ENCODE results near the gene PLA2G7. TPM values are rescaled to one million over a fixed set of nuclear protein-coding genes. Genes with fewer than 3 reads are reported as not detected.

PLA2G7 gene
- total RNA-seq, 2 experiments from 2014 or later, result not detected

DNA sequence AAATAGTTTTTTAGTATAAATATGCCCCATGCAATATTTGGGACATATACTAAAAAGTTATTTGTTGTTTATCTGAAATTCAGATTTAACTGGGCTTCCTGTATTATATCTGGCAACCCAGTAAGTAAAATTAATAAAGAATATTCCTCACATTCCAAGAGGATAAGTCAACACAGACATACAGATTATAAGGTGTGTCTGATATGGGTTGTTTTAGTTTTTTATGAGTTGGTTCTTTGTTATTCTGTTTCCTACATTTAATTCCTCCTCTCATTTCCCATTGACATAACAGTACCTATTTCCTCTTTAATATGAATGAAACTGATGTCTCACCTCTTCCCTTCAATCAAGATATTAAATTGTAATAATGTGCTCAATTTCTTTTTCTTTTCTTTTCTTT, 1.7 kb upstream of the PLA2G7 start:
- Histone ChIP-seq H2AFZ (ENCODE audit: low read length) (no peak overlapping the region), H3K36me3 (ENCODE audit: insufficient read depth, low read length) (no peaks in the 10 kb centered on the region), H3K79me2 (ENCODE audit: insufficient read depth, low read depth, low read length) (no peaks in the 10 kb centered on the region), H3K9me3 (ENCODE audit: low read length) (no peaks in the 10 kb centered on the region), H3K4me2 (ENCODE audit: low read length) (no peak overlapping the region), H3K4me1 (ENCODE audit: insufficient read depth, low read length, poor library complexity, severe bottlenecking) (no peaks in the 10 kb centered on the region), H3K4me3 (ENCODE audit: low read depth, low read length, poor library complexity, severe bottlenecking) (no peak overlapping the region), H3K9me2 (ENCODE audit: insufficient read depth, low read length) (no peaks in the 10 kb centered on the region), H4K20me1 (ENCODE audit: insufficient read depth, low read length) (no peaks in the 10 kb centered on the region), H3K27ac (ENCODE audit: low read depth, low read length, poor library complexity, severe bottlenecking) (no peak overlapping the region)
- ChIA-PET POLR2A (interaction anchor here (0.6 kb wide), 1 partner anchor 335 kb away, joined by 4 read pairs; no protein-coding TSS in a partner anchor), CTCF (ENCODE audit: unreplicated experiment) (no interaction called here)
- no peak for DNase-seq (ENCODE audit: low spot score)
- intact Hi-C loops (cut with micrococcal nuclease; ENCODE audit: unreplicated experiment), result no loop called here
- TF ChIP-seq EZH2phosphoT487 (IDR thresholded peaks at IDR 0.05; ENCODE audit: borderline replicate concordance, low read depth, low read length), result no peak
- TF ChIP-seq, protein P1, sequence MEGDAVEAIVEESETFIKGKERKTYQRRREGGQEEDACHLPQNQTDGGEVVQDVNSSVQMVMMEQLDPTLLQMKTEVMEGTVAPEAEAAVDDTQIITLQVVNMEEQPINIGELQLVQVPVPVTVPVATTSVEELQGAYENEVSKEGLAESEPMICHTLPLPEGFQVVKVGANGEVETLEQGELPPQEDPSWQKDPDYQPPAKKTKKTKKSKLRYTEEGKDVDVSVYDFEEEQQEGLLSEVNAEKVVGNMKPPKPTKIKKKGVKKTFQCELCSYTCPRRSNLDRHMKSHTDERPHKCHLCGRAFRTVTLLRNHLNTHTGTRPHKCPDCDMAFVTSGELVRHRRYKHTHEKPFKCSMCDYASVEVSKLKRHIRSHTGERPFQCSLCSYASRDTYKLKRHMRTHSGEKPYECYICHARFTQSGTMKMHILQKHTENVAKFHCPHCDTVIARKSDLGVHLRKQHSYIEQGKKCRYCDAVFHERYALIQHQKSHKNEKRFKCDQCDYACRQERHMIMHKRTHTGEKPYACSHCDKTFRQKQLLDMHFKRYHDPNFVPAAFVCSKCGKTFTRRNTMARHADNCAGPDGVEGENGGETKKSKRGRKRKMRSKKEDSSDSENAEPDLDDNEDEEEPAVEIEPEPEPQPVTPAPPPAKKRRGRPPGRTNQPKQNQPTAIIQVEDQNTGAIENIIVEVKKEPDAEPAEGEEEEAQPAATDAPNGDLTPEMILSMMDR (conservative IDR thresholded peaks at IDR 0.05; ENCODE audit: low read length), result no peak
- no TSS peak for BruUV-seq (replicated peaks)

DNA sequence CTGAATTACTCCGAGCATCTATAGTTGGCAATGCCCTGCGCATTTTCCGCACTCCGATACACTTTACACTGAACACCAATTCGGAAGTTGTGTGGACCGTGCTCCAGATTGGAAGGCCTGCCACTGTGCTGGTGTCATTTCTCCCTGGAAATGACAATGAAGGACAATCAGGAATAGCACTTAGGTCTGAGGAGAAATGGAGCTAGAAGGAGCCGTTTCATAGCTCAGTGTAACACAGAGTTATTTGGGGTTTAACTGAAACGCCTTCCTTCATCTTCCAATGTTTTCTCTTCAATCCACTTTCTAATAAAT, 501 bp upstream of the PLA2G7 start:
- no peaks in the 10 kb centered on the region for H3K79me2 ChIP-seq (ENCODE audit: insufficient read depth, low read depth, low read length)
- TF ChIP-seq, protein P1 (conservative IDR thresholded peaks at IDR 0.05; ENCODE audit: low read length), result no peak
- TF ChIP-seq EZH2phosphoT487 (IDR thresholded peaks at IDR 0.05; ENCODE audit: borderline replicate concordance, low read depth, low read length), result no peak
- no peaks in the 10 kb centered on the region for H3K4me1 ChIP-seq (ENCODE audit: insufficient read depth, low read length, poor library complexity, severe bottlenecking)
- no peak overlapping the region for H2AFZ ChIP-seq (ENCODE audit: low read length)
- POLR2A ChIA-PET, result interaction anchor here (1.1 kb wide), 1 partner anchor 11 kb away, joined by 3 read pairs; the partner anchor contains the start of gene ANKRD66
- H3K4me2 ChIP-seq (ENCODE audit: low read length), result no peak overlapping the region
- intact Hi-C loops (cut with micrococcal nuclease; ENCODE audit: unreplicated experiment), result no loop called here
- no peak for DNase-seq (ENCODE audit: low spot score)
- H3K27ac ChIP-seq (ENCODE audit: low read depth, low read length, poor library complexity, severe bottlenecking), result no peak overlapping the region
- H4K20me1 ChIP-seq (ENCODE audit: insufficient read depth, low read length), result no peaks in the 10 kb centered on the region
- H3K36me3 ChIP-seq (ENCODE audit: insufficient read depth, low read length), result no peaks in the 10 kb centered on the region
- CTCF ChIA-PET (ENCODE audit: unreplicated experiment), result interaction anchor here (0.9 kb wide), 1 partner anchor 565 kb away, joined by 3 read pairs; the partner anchor contains the start of gene ENPP5
- H3K9me2 ChIP-seq (ENCODE audit: insufficient read depth, low read length), result no peaks in the 10 kb centered on the region
- no peak overlapping the region for H3K4me3 ChIP-seq (ENCODE audit: low read depth, low read length, poor library complexity, severe bottlenecking)
- BruUV-seq (replicated peaks), result no TSS peak
- H3K9me3 ChIP-seq (ENCODE audit: low read length), result no peaks in the 10 kb centered on the region

DNA sequence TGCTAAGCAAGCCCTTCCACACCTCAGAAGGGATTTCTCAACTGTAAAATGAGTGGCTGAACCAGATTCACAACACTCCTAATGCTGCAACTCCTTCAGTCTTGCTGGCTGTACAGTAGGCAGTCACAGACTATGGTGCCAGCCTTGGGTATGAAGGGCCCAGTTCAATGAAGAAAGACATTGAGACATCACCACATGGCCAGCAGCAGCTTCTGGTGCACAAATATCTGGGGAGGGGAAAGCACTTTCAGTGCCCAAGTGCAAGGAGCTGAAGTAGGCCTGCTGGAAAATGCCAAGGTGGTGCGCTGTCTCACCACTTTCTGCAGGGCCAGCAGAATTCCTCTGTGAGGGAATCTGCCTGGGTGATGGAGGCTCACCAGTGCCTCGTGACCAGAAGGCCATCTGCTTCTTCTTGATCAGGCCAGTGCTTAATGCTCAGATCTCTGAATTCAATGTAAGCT, 1.8 kb downstream of the PLA2G7 start:
- Histone ChIP-seq H4K20me1 (ENCODE audit: insufficient read depth, low read length) (no peaks in the 10 kb centered on the region), H3K36me3 (ENCODE audit: insufficient read depth, low read length) (no peaks in the 10 kb centered on the region), H3K4me1 (ENCODE audit: insufficient read depth, low read length, poor library complexity, severe bottlenecking) (no peaks in the 10 kb centered on the region), H3K4me3 (ENCODE audit: low read depth, low read length, poor library complexity, severe bottlenecking) (no peak overlapping the region), H3K27ac (ENCODE audit: low read depth, low read length, poor library complexity, severe bottlenecking) (no peak overlapping the region), H3K9me3 (ENCODE audit: low read length) (no peaks in the 10 kb centered on the region), H3K79me2 (ENCODE audit: insufficient read depth, low read depth, low read length) (no peaks in the 10 kb centered on the region), H3K9me2 (ENCODE audit: insufficient read depth, low read length) (no peaks in the 10 kb centered on the region), H2AFZ (ENCODE audit: low read length) (no peak overlapping the region), H3K4me2 (ENCODE audit: low read length) (no peak overlapping the region)
- CTCF ChIA-PET (ENCODE audit: unreplicated experiment), result no interaction called here
- TF ChIP-seq, protein P1 (conservative IDR thresholded peaks at IDR 0.05; ENCODE audit: low read length), result no peak
- TF ChIP-seq EZH2phosphoT487 (IDR thresholded peaks at IDR 0.05; ENCODE audit: borderline replicate concordance, low read depth, low read length), result no peak
- POLR2A ChIA-PET, result no interaction called here
- intact Hi-C loops (cut with micrococcal nuclease; ENCODE audit: unreplicated experiment), result no loop called here
- DNase-seq (ENCODE audit: low spot score), result no peak
- no TSS peak for BruUV-seq (replicated peaks)

Measured in OCI-LY7 (cell line).